Measurements from ENCODE around the gene HOMEZ.

DNA sequence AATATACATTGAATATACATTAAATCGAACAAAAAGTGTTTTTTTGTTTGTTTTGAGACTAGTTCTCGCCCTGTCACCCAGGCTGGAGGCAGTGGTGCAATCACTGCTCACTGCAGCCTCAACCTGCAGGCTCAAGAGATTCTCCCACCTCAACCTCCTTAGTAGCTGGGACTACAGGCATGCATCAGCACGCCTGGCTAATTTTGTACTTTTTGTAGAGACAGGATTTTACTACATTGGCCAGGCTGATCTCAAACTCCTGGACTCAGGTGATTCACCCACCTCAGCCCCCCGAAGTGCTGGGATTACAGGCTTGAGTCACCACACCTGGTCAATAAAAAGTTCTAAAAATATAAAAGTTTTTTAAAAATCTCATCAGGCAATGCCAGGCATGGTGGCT, 58.4 kb downstream of the HOMEZ start:
- no peak for TF ChIP-seq EZH2phosphoT487 (IDR thresholded peaks at IDR 0.05; ENCODE audit: borderline replicate concordance, low read depth, low read length)
- TF ChIP-seq, protein P1, sequence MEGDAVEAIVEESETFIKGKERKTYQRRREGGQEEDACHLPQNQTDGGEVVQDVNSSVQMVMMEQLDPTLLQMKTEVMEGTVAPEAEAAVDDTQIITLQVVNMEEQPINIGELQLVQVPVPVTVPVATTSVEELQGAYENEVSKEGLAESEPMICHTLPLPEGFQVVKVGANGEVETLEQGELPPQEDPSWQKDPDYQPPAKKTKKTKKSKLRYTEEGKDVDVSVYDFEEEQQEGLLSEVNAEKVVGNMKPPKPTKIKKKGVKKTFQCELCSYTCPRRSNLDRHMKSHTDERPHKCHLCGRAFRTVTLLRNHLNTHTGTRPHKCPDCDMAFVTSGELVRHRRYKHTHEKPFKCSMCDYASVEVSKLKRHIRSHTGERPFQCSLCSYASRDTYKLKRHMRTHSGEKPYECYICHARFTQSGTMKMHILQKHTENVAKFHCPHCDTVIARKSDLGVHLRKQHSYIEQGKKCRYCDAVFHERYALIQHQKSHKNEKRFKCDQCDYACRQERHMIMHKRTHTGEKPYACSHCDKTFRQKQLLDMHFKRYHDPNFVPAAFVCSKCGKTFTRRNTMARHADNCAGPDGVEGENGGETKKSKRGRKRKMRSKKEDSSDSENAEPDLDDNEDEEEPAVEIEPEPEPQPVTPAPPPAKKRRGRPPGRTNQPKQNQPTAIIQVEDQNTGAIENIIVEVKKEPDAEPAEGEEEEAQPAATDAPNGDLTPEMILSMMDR (conservative IDR thresholded peaks at IDR 0.05; ENCODE audit: low read length), result no peak

All from OCI-LY7 (cell line).